ENCODE measurements around the gene MKRN2. TPM values are rescaled to one million over a fixed set of nuclear protein-coding genes. Genes with fewer than 3 reads are reported as not detected.
"Not testable (repeated sequence)": the region's sequence is repeated elsewhere in the genome, so short reads cannot be mapped to it uniquely, and the experiment has no call there.

The MKRN2 gene
- total and polyA plus RNA-seq, 7 donors = 11.6 to 37.4 (median 27.4) TPM

- Histone ChIP-seq H3K4me1 (peaks cover 0 to 38% (median 18%) of the 10 kb centered on the region in 4 donors), H3K36me3 (peaks cover 8 to 32% (median 17%) of the 10 kb centered on the region in 4 donors), H3K4me3 (no peak overlapping the region), H3K27me3 (no peaks in the 10 kb centered on the region), H3K9me3 (no peaks in the 10 kb centered on the region), H3K27ac (no peak overlapping the region)
- DNase-seq = no peak
- intact Hi-C loops (cut with DNase I) = no loop called here
- WGBS, 2 donors = 96 to 98% methylated on average over 6 of the region's 6 CpGs
- no peak for TF ChIP-seq POLR2A (IDR thresholded peaks at IDR 0.05)
- TF ChIP-seq CTCF (IDR thresholded peaks at IDR 0.05) = no peak
- TF ChIP-seq POLR2AphosphoS5 (IDR thresholded peaks at IDR 0.05) = no peak
- TF ChIP-seq EP300 (IDR thresholded peaks at IDR 0.05) = no peak
These were observed 63.4 kb downstream of the MKRN2 start for GRCh38 chr3:12620305-12620704.

GRCh38 chr3:12620729-12621128 lies 63.8 kb downstream of the MKRN2 start:
- Histone ChIP-seq H3K27me3 (no peaks in the 10 kb centered on the region), H3K27ac (no peak overlapping the region), H3K4me3 (no peak overlapping the region), H3K4me1 (peaks cover 0 to 42% (median 22%) of the 10 kb centered on the region in 4 donors), H3K36me3 (peaks cover 8 to 28% (median 13%) of the 10 kb centered on the region in 4 donors), H3K9me3 (no peaks in the 10 kb centered on the region)
- intact Hi-C loops (cut with DNase I) = no loop called here
- DNase-seq = no peak
- TF ChIP-seq EP300 (IDR thresholded peaks at IDR 0.05) (no peak), POLR2AphosphoS5 (IDR thresholded peaks at IDR 0.05) (no peak), POLR2A (IDR thresholded peaks at IDR 0.05) (no peak), CTCF (IDR thresholded peaks at IDR 0.05) (no peak)

GRCh38 chr3:12622335-12622734 lies 65.4 kb downstream of the MKRN2 start:
- H3K4me1 ChIP-seq = peaks cover 0 to 55% (median 29%) of the 10 kb centered on the region in 4 donors
- no peaks in the 10 kb centered on the region for H3K27me3 ChIP-seq
- H3K9me3 ChIP-seq = no peaks in the 10 kb centered on the region
- intact Hi-C loops (cut with DNase I) = no loop called here
- peaks cover 1 to 13% (median 7%) of the 10 kb centered on the region in 4 donors for H3K36me3 ChIP-seq
- no peak for TF ChIP-seq EP300 (IDR thresholded peaks at IDR 0.05)
- no peak for TF ChIP-seq POLR2A (IDR thresholded peaks at IDR 0.05)
- 75 to 84% methylated on average over 4 of the region's 4 CpGs for WGBS, 2 donors
- DNase-seq = no peak
- no peak overlapping the region for H3K27ac ChIP-seq
- H3K4me3 ChIP-seq = no peak overlapping the region

- Histone ChIP-seq H3K4me3 (no peak overlapping the region), H3K36me3 (no peaks in the 10 kb centered on the region), H3K9me3 (no peaks in the 10 kb centered on the region), H3K4me1 (peaks cover 0 to 67% (median 39%) of the 10 kb centered on the region in 4 donors), H3K27me3 (no peaks in the 10 kb centered on the region), H3K27ac (no peak overlapping the region)
- no peak for DNase-seq
- intact Hi-C loops (cut with DNase I) = no loop called here
- WGBS, 2 donors = 91% methylated on average over 5 of the region's 5 CpGs
- no peak for TF ChIP-seq POLR2AphosphoS5 (IDR thresholded peaks at IDR 0.05)
These were observed 67.2 kb downstream of the MKRN2 start for GRCh38 chr3:12624056-12624455.

GRCh38 chr3:12624964-12625363 lies 68.1 kb downstream of the MKRN2 start:
- peaks cover 0 to 76% (median 48%) of the 10 kb centered on the region in 4 donors for H3K4me1 ChIP-seq
- H3K27me3 ChIP-seq; intact Hi-C loops (cut with DNase I); H3K27ac ChIP-seq; DNase-seq; H3K36me3 ChIP-seq; H3K4me3 ChIP-seq; H3K9me3 ChIP-seq: not testable (repeated sequence)
- 98% methylated on average over 3 of the region's 3 CpGs for WGBS, 2 donors

- intact Hi-C loops (cut with DNase I) = no loop called here
- Histone ChIP-seq H3K36me3 (no peaks in the 10 kb centered on the region), H3K27me3 (no peaks in the 10 kb centered on the region), H3K27ac (no peak overlapping the region), H3K9me3 (no peaks in the 10 kb centered on the region), H3K4me1 (peaks cover 0 to 73% (median 46%) of the 10 kb centered on the region in 4 donors), H3K4me3 (no peak overlapping the region)
- no peak for TF ChIP-seq EP300 (IDR thresholded peaks at IDR 0.05)
- TF ChIP-seq CTCF (IDR thresholded peaks at IDR 0.05) = no peak
- no peak for TF ChIP-seq POLR2AphosphoS5 (IDR thresholded peaks at IDR 0.05)
- TF ChIP-seq POLR2A (IDR thresholded peaks at IDR 0.05) = no peak
- no peak for DNase-seq
- WGBS, 2 donors = 53 to 64% methylated on average over 4 of the region's 4 CpGs
These were observed 70.5 kb downstream of the MKRN2 start for GRCh38 chr3:12627370-12627769.
